Neuronal stem cell (in vitro differentiated cells): ENCODE results near the gene KCTD7.
A peak's percentile ranks its signal among the peaks of the same experiment; 100 is the strongest.
"Not testable (repeated sequence)": the region's sequence is repeated elsewhere in the genome, so short reads cannot be mapped to it uniquely, and the experiment has no call there.

Source experiments
- DNase-seq: peaks from one replicate; pipeline ENCODE4 v3.0.0-alpha.2; 2013; ENCODE audit warnings: low spot score
- H2AFZ ChIP-seq: one replicate; pipeline ENCODE4 v1.6.1; 2013; ENCODE audit warnings: mild to moderate bottlenecking, low read length, inconsistent platforms
- H2AK5ac ChIP-seq: 2 replicates; pipeline ENCODE4 v1.6.1; 2013; ENCODE audit warnings: low read depth, mild to moderate bottlenecking, inconsistent platforms, low read length, moderate library complexity, mixed read lengths
- H2BK120ac ChIP-seq: 2 replicates; pipeline ENCODE4 v1.6.1; 2013; ENCODE audit warnings: low read depth, mild to moderate bottlenecking, inconsistent platforms, low read length, moderate library complexity, mixed read lengths
- H2BK12ac ChIP-seq: one replicate; pipeline ENCODE4 v1.6.1; 2013; ENCODE audit warnings: low read length, inconsistent platforms
- H2BK15ac ChIP-seq: 2 replicates; pipeline ENCODE4 v1.6.1; 2013; ENCODE audit warnings: mild to moderate bottlenecking, low read length, inconsistent platforms, mixed read lengths
- H2BK5ac ChIP-seq: one replicate; pipeline ENCODE4 v1.6.1; 2013; ENCODE audit warnings: inconsistent platforms, mild to moderate bottlenecking, low read length, moderate library complexity
- H3K14ac ChIP-seq: one replicate; pipeline ENCODE4 v1.6.1; 2013; ENCODE audit warnings: low read length, inconsistent platforms
- H3K18ac ChIP-seq: 2 replicates; pipeline ENCODE4 v1.6.1; 2013; ENCODE audit warnings: low read length, inconsistent platforms
- H3K23ac ChIP-seq: 2 replicates; pipeline ENCODE4 v1.6.1; 2013; ENCODE audit warnings: low read depth, mild to moderate bottlenecking, mixed read lengths, low read length, inconsistent platforms; ENCODE audit not compliant: poor library complexity
- H3K27ac ChIP-seq: replicated peaks from 3 replicates; pipeline ENCODE4 v1.5.1; 2013; ENCODE audit warnings: low read length, inconsistent platforms
- H3K27me3 ChIP-seq, 3 experiments: 2 replicates each; pipeline ENCODE4 v1.6.1; 2013; ENCODE audit warnings: low read length in 3 of 3, mild to moderate bottlenecking in 2 of 3, inconsistent platforms in 1 of 3, low read depth in 1 of 3, mixed read lengths in 1 of 3, moderate library complexity in 1 of 3; ENCODE audit not compliant: control insufficient read depth in 3 of 3, insufficient read depth in 3 of 3
- H3K36me3 ChIP-seq, 2 donors: replicated peaks in 1 of 2; 2 replicates each; pipeline ENCODE4 v1.6.1; 2013; ENCODE audit warnings: low read length in 2 of 2; ENCODE audit not compliant: control insufficient read depth in 2 of 2, insufficient read depth in 2 of 2
- H3K4ac ChIP-seq: 2 replicates; pipeline ENCODE4 v1.6.1; 2013; ENCODE audit warnings: inconsistent platforms, mild to moderate bottlenecking, low read length, moderate library complexity
- H3K4me1 ChIP-seq, 2 donors: 1 replicate in 1 of 2; 2 replicates in 1 of 2; pipeline ENCODE4 v1.6.1; 2013; ENCODE audit warnings: low read length in 2 of 2, low read depth in 1 of 2; ENCODE audit not compliant: control insufficient read depth in 2 of 2, insufficient read depth in 1 of 2
- H3K4me2 ChIP-seq: one replicate; pipeline ENCODE4 v1.6.1; 2013; ENCODE audit warnings: mild to moderate bottlenecking, low read length, inconsistent platforms; ENCODE audit not compliant: insufficient read depth, poor library complexity, severe bottlenecking
- H3K4me3 ChIP-seq, 2 donors: 2 replicates each; pipeline ENCODE4 v1.5.1; 2013; ENCODE audit warnings: low read length in 2 of 2, mild to moderate bottlenecking in 2 of 2, inconsistent platforms in 1 of 2, moderate library complexity in 1 of 2
- H3K79me1 ChIP-seq: one replicate; pipeline ENCODE4 v1.6.1; 2013; ENCODE audit warnings: low read depth, mild to moderate bottlenecking, inconsistent platforms, low read length, moderate library complexity
- H3K9ac ChIP-seq: one replicate; pipeline ENCODE4 v1.6.1; 2013; ENCODE audit warnings: mild to moderate bottlenecking, low read depth, low read length, inconsistent platforms; ENCODE audit not compliant: poor library complexity
- H3K9me3 ChIP-seq, 2 donors: replicated peaks in 1 of 2; 2 replicates each; pipeline versions ENCODE3 to v1.6.1; 2013; ENCODE audit warnings: low read length in 2 of 2, mild to moderate bottlenecking in 2 of 2, inconsistent platforms in 1 of 2, low read depth in 1 of 2, mixed read lengths in 1 of 2, moderate library complexity in 1 of 2; ENCODE audit not compliant: control insufficient read depth in 2 of 2, insufficient read depth in 1 of 2
- H4K8ac ChIP-seq: one replicate; pipeline ENCODE4 v1.6.1; 2013; ENCODE audit warnings: low read depth, mild to moderate bottlenecking, inconsistent platforms, low read length, moderate library complexity
- H4K91ac ChIP-seq: one replicate; pipeline ENCODE4 v1.6.1; 2013; ENCODE audit warnings: low read length, low read depth, mild to moderate bottlenecking, inconsistent platforms; ENCODE audit not compliant: poor library complexity
- WGBS, 2 donors: extraction: QIAGEN DNeasy Blood & Tissue Kit; methylation state at CpG; one replicate each; pipeline ENCODE4 v1.1.7; 2013; ENCODE audit warnings: missing lambda C conversion rate in 2 of 2, mixed read lengths in 1 of 2; ENCODE audit not compliant: insufficient read length in 2 of 2, insufficient replicate concordance in 1 of 2; ENCODE audit errors: extremely low coverage in 2 of 2; 5-methylcytosine and 5-hydroxymethylcytosine counted together

KCTD7 gene

DNA sequence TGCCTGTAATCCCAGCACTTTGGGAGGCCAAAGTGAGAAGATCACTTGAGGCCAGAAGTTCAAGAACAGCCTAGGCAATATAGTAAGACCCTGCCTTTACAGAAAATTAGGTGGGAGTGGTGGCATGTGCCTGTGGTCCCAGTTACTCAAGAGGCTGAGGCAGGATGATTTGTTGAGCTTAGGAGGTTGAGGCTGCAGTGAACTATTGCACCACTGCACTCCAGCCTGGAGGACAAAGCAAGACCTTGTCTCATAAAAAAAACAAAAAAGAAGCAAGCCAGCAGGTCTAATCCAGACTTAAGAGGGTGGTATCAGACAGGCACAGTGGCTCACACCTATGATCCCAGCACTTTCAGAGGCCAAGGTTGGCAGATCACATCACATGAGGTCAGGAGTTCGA lies 24.5 kb upstream of the KCTD7 start:
- H2AK5ac ChIP-seq: no peak overlapping the region
- no peak overlapping the region for H3K23ac ChIP-seq
- H2AFZ ChIP-seq: no peak overlapping the region
- no peak overlapping the region for H3K14ac ChIP-seq
- H4K8ac ChIP-seq: no peak overlapping the region
- H2BK15ac ChIP-seq: no peak overlapping the region
- DNase-seq: no peak
- WGBS, 2 donors: no CpG with 5 or more reads among the region's 1 CpG
- no peak overlapping the region for H2BK120ac ChIP-seq
- no peak overlapping the region for H3K4ac ChIP-seq
- no peaks in the 10 kb centered on the region for H3K27me3 ChIP-seq
- no peak overlapping the region for H2BK12ac ChIP-seq
- no peak overlapping the region for H3K18ac ChIP-seq
- H3K9ac ChIP-seq: no peak overlapping the region
- H3K36me3 ChIP-seq: no peaks in the 10 kb centered on the region
- no peak overlapping the region for H2BK5ac ChIP-seq
- no peaks in the 10 kb centered on the region for H3K9me3 ChIP-seq
- no peak overlapping the region for H4K91ac ChIP-seq
- no peak overlapping the region for H3K4me3 ChIP-seq
- H3K27ac ChIP-seq: no peak overlapping the region
- no peaks in the 10 kb centered on the region for H3K4me1 ChIP-seq
- H3K79me1 ChIP-seq: no peaks in the 10 kb centered on the region
- no peak overlapping the region for H3K4me2 ChIP-seq

DNA sequence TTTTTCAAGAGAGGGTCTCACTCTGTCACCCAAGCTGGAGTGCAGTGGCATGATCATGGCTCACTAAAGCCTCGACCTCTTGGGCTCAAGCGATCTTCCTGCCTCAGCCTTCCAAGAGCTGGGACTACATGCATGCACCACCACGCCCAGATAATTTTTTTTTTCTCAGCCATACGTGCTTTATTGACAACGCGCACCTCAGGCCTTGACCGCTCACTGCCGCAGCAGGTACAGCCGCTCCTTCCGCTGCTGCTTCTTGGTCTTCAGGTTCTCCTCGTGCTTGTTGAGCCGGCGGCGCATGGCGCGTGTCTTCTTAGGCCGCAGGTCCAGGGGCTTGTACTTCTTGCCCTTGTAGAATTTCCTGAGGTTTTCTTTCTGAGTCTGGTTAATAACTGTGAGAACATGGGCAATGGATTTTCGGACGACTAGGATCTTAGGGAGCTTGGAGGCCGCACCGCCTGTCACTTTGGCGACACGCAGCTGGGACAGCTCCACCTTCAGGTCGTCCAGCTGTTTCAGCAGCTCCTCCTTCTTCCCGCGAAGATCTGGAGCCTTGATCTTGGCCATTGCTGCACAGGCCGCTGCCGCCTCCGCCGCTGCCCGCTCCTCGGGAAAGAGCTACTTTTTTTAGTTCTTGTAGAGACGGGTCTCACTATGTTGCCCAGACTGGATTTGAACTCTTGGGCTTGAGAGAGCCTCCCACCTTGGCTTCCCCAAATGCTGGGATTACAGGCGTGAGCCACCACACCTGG lies 22.0 kb upstream of the KCTD7 start:
- not testable (repeated sequence) for H3K27me3 ChIP-seq, H3K4me1 ChIP-seq, H3K4me3 ChIP-seq, H4K91ac ChIP-seq, H3K36me3 ChIP-seq, H2BK12ac ChIP-seq, H3K23ac ChIP-seq, H2AFZ ChIP-seq, H4K8ac ChIP-seq, H3K9me3 ChIP-seq, H3K14ac ChIP-seq, H3K4me2 ChIP-seq, H3K79me1 ChIP-seq, H2BK120ac ChIP-seq, DNase-seq, H3K4ac ChIP-seq, H2AK5ac ChIP-seq, H2BK15ac ChIP-seq, H3K27ac ChIP-seq, H3K18ac ChIP-seq, H2BK5ac ChIP-seq
- H3K9ac ChIP-seq: peak overlapping the region; percentile 44
- WGBS, 2 donors: no CpG with 5 or more reads among the region's 34 CpGs

DNA sequence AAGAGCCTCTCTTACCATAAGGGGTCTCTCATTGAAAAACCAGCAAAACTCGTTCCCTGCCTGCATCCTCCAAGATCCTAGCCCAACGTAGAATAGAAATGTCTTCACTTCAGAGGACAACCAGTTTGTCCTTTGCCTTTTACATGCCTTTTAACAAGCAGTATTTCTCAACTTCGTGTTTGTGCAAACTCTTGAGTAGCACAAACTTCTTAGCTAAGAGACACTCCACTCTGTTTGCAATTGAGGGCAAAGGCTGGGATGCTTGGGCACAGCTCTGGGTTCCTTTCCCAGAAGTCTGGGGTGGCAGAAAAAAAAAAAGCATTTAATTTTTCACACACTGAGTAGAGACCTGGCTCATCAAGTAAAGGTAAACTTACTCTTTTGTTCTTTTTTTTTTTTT lies 19.5 kb upstream of the KCTD7 start:
- H3K4me3 ChIP-seq: no peak overlapping the region
- no peak overlapping the region for H3K4me2 ChIP-seq
- no peak overlapping the region for H3K4ac ChIP-seq
- H3K79me1 ChIP-seq: no peaks in the 10 kb centered on the region
- no peak overlapping the region for H3K23ac ChIP-seq
- no CpG with 5 or more reads among the region's 3 CpGs for WGBS, 2 donors
- no peak overlapping the region for H3K14ac ChIP-seq
- no peak overlapping the region for H2BK15ac ChIP-seq
- H3K27me3 ChIP-seq: no peaks in the 10 kb centered on the region
- H2AK5ac ChIP-seq: no peak overlapping the region
- no peak overlapping the region for H2BK120ac ChIP-seq
- no peak overlapping the region for H4K91ac ChIP-seq
- H3K36me3 ChIP-seq: no peaks in the 10 kb centered on the region
- no peak overlapping the region for H3K18ac ChIP-seq
- H4K8ac ChIP-seq: no peak overlapping the region
- H2AFZ ChIP-seq: no peak overlapping the region
- H3K9ac ChIP-seq: no peak overlapping the region
- no peaks in the 10 kb centered on the region for H3K4me1 ChIP-seq
- H3K27ac ChIP-seq: no peak overlapping the region
- no peak for DNase-seq
- H2BK12ac ChIP-seq: no peak overlapping the region
- no peaks in the 10 kb centered on the region for H3K9me3 ChIP-seq
- H2BK5ac ChIP-seq: no peak overlapping the region

- not testable (repeated sequence) for H2BK15ac ChIP-seq, H3K36me3 ChIP-seq, H3K4me3 ChIP-seq, H2BK120ac ChIP-seq, H3K4me2 ChIP-seq, H3K14ac ChIP-seq, H3K27ac ChIP-seq, DNase-seq, H3K9me3 ChIP-seq, H2BK5ac ChIP-seq, H3K4ac ChIP-seq, H2BK12ac ChIP-seq, H2AK5ac ChIP-seq, H3K27me3 ChIP-seq, H4K91ac ChIP-seq, H4K8ac ChIP-seq, H2AFZ ChIP-seq, H3K18ac ChIP-seq, H3K79me1 ChIP-seq, H3K23ac ChIP-seq, H3K4me1 ChIP-seq, H3K9ac ChIP-seq
- WGBS, 2 donors: no CpG with 5 or more reads among the region's 33 CpGs
Measured at GRCh38 chr7:66614596-66614995, 14.1 kb upstream of the KCTD7 start.
